VCaP (cell line): ENCODE data around the gene FBXO24.

Source experiments
- H3K27ac ChIP-seq: fragments of 450-650 bp; 2 replicates; pipeline ENCODE4 v1.5.1; 2017
- TF ChIP-seq, protein P1 (sequence below): fragments of 450-650 bp; conservative IDR thresholded peaks from 2 replicates; pipeline ENCODE4 v1.5.1; 2017; ENCODE audit warnings: mild to moderate bottlenecking, moderate library complexity

Gene FBXO24

DNA sequence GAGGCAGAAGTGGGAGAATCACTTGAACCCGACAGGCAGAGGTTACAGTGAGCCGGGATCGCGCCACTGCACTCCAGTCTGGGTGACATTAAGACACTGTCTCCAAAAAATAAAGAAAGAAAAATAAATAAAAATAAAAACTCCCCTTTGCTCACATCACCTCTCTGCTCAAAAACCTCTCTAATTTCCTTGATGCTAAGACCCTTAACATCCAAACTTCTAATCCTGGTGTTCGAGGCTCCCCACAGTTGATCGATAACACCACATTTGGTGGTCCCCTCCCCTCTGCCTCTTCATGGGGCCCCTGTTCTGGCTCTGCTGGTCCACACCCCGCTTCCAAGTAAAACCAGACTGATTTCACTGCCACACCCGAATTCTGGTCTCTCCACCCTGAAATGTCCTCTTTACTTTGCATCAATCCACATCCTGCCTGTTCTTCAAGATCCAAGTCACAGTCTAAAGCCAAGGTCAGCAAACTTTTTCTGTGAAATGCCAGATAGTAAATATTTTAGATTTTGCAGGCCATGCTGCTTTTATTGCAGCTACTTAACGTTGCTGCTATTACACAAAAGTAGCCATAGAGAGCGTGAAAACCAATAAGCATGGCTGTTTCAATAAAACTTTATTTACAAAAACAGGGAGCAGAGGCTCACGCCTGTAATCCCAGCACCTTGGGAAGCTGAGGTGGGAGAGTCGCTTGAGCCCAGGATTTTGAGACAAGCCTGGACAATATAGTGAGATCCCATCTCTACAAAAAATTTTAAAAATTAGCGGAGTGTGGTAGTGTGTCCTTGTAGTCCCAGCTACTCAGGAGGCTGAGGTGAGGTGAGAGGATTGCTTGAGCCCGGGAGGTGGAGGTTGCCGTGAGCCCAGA, 38.1 kb downstream of the FBXO24 start:
- no peak overlapping the region for H3K27ac ChIP-seq
- TF ChIP-seq, protein P1, sequence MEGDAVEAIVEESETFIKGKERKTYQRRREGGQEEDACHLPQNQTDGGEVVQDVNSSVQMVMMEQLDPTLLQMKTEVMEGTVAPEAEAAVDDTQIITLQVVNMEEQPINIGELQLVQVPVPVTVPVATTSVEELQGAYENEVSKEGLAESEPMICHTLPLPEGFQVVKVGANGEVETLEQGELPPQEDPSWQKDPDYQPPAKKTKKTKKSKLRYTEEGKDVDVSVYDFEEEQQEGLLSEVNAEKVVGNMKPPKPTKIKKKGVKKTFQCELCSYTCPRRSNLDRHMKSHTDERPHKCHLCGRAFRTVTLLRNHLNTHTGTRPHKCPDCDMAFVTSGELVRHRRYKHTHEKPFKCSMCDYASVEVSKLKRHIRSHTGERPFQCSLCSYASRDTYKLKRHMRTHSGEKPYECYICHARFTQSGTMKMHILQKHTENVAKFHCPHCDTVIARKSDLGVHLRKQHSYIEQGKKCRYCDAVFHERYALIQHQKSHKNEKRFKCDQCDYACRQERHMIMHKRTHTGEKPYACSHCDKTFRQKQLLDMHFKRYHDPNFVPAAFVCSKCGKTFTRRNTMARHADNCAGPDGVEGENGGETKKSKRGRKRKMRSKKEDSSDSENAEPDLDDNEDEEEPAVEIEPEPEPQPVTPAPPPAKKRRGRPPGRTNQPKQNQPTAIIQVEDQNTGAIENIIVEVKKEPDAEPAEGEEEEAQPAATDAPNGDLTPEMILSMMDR, result no peak

DNA sequence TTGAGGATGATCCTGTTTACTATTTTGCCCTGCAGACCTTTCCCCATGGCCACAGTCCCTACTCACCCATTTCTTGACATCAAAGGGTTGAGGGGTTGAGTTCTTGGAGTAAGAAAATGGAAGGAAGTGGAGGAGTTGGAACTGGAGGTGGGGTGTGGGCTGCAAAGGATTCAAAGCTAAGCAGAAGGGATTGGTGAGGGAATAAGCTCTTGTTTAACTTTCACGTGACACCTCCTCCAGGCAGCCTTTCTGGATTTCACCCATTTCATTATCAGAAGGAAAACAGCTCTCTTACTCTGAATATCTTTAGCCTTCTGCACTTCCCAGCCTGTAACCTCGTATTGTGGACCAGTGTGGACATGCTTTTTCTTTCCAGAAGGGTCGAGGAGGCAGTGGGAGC, 39.9 kb downstream of the FBXO24 start:
- H3K27ac ChIP-seq, result peak overlapping the region; percentile 70; the same call in 1 of the 2 replicates
- TF ChIP-seq, protein P1, result no peak

DNA sequence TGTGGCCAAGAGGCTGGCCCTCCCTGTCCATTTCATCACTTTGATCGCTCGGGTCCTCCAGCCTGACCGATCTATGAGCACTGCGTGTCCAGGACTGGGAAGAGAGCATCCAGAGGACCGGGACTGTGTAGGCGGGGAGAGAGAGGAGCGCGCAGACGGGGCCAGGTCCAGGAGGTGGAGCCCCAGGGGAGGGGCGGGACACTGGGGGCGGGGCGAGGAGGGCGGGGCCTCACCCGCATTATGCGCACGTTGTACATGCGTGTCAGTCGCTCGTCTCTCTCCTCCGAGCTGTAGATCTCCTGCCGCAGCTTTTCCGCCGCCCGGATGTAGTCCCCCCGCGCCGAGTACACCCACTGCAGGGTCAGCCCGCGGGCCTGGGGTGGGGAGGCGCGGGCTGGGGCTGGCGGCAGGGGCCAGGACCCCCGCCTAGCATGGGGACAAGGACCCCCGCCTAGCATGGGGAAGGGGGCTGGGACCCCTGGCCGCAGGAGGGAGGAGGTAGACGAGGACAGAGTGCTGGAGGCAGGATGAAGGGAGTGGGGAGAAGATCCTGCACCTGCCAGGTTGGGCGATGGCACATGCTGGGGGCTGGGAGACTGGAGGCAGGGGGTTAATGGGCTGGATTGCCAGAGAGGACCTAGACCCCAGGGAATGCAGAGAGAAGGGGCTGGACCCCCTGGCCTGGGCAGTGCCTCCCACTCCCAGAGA, 40.6 kb downstream of the FBXO24 start:
- TF ChIP-seq, protein P1, result no peak
- H3K27ac ChIP-seq, result peak overlapping the region; percentile 70; the same call in 1 of the 2 replicates

DNA sequence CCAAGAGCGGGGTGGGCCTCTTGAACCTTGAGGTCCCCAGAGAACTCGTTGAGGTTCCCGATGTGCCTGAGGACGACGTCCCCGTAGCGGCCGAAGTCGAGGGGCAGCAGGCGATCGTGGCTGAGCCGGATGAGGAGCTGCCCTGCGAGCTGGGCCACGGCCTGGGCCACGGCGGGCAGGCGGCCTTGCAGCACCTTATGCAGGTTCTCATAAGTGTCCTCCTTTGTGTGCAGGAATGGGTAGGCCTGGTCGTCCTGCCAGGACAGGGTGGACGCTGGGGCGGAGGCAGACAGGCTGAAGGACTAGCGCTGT, 41.1 kb downstream of the FBXO24 start:
- TF ChIP-seq, protein P1, result no peak
- H3K27ac ChIP-seq, result peak overlapping the region; percentile 70; the same call in 1 of the 2 replicates

DNA sequence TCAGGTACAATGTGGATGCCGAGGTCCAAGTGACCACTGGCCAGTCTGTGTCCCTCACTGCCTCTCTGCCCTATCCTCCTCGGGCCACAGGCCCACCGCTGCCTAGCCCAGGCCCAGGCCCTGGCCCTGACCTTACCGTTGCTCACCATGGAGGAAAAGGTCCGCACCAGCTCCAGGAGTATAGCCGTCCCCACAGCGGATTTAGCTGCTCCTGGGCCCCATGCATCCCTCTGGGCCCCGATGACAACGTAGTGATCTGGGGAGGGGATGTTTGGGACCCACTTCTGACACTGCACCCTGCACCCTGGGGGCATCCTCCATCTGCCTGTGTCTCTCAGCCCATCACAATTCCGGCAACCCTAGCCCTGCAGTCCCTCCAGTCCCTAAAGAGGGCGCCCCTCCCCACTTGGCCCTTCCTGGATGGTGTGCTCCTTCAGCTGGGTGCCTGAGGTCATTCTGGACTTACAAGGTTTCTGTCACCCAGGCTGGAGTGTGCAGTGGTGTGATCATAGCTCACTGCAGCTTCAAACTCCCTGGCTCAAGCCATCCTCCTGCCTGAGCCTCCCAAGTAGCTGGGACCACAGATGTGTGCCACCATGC, 43.1 kb downstream of the FBXO24 start:
- TF ChIP-seq, protein P1, result peak; percentile 38
- H3K27ac ChIP-seq, result no peak overlapping the region

DNA sequence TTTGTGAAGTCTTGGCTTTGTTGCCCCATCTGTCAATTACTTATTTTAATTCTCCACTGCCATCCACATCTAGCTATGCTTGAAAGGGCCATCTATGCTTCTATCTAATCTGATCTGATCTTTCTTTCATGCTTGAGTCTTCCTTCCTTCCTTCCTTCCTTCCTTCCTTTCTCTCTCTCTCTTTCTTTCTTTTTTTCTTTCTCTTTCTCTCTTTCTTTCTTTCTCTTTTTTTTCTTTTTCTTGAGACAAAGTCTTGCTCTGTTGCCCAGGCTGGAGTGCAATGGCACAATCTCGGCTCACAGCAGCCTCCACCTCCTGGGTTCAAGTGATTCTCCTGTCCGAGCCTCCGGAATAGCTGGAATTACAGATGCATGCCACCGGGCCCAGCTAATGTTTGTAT, 43.9 kb downstream of the FBXO24 start:
- no peak overlapping the region for H3K27ac ChIP-seq
- TF ChIP-seq, protein P1, result no peak
